ENCODE measurements around the gene IL17RA.

GRCh38 chr22:17117400-17117799 lies 32.6 kb downstream of the IL17RA start:
- TF ChIP-seq CTCF (IDR thresholded peaks at IDR 0.05; ENCODE audit: poor library complexity): no peak
- no peak for TF ChIP-seq EZH2 (IDR thresholded peaks at IDR 0.05; ENCODE audit: borderline replicate concordance)
- TF ChIP-seq EZH2phosphoT487 (IDR thresholded peaks at IDR 0.05; ENCODE audit: low read depth, severe bottlenecking, unreplicated experiment): no peak

Measured in hepatocyte (in vitro differentiated cells).